ENCODE measurements around the gene AMBRA1.

DNA sequence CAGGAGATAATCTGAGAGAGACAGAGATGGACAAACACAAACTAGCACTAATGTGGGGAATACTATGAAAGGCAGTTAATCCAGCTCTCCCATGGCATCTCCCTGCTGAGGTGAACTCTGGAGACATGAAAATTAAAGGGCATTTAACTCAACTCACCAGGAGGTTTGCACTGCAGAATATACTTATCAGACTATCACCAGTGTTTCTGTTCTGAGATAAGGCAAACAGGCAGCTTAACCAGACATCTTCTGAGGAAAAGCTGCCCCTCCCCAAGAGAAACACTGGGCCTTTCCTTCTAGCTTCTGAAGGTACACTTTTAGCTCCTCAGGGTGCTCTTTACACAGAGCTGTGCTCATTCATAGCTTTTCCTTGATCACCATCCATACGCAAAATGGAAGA is 85.5 kb downstream of the AMBRA1 start:
- TF ChIP-seq CTCF (IDR thresholded peaks at IDR 0.05) = no peak
- TF ChIP-seq POLR2A (IDR thresholded peaks at IDR 0.05) = no peak
- no peak for TF ChIP-seq POLR2AphosphoS5 (IDR thresholded peaks at IDR 0.05)
- TF ChIP-seq EP300 (IDR thresholded peaks at IDR 0.05) = no peak
